Measurements from ENCODE around the gene FBXO33.
"Not testable (repeated sequence)": the region's sequence is repeated elsewhere in the genome, so short reads cannot be mapped to it uniquely, and the experiment has no call there.

Gene FBXO33

GRCh38 chr14:39372656-39373055 is 59.6 kb downstream of the FBXO33 start:
- no peak for DNase-seq (ENCODE audit: low read depth)

DNA sequence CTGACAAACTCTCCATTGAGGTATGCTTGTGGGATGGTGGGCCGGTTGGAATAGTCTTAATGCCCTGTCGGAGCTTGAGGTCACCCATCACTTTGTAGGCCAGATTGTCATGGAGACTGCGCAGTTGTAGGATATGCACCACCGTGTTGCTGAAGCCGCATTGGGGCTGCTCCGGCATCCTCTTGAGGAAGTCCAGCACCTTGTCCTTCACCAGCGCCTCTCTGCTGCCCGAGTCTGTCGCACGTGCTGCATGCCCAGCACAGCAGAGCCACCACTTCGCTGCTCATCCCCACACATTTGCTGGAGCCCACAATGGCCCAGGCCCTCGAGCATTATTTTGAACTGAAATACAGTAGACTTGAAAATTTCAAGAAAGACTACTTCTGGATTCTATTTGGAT is 61.8 kb downstream of the FBXO33 start:
- DNase-seq (ENCODE audit: low read depth) = no peak

DNA sequence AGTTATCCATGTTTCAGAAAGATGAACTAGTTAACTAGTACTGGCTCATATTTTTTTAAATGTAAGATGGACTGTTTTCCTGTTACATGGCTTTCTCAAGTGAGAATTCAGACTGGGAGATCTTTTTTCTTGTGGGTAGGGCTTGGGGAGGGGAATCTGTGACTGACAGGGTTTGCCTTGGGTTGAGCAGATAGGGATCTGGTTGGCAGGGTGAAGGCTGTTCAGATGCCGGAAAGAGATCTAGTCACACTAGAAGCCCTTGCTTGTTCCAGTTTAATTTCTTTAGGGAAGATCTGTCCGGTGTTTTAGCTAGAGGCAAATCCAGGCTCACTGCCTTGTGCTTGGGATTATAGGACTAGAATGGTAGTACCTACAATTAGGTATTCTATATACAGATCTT is 63.2 kb downstream of the FBXO33 start:
- no peak for DNase-seq (ENCODE audit: low read depth)

DNA sequence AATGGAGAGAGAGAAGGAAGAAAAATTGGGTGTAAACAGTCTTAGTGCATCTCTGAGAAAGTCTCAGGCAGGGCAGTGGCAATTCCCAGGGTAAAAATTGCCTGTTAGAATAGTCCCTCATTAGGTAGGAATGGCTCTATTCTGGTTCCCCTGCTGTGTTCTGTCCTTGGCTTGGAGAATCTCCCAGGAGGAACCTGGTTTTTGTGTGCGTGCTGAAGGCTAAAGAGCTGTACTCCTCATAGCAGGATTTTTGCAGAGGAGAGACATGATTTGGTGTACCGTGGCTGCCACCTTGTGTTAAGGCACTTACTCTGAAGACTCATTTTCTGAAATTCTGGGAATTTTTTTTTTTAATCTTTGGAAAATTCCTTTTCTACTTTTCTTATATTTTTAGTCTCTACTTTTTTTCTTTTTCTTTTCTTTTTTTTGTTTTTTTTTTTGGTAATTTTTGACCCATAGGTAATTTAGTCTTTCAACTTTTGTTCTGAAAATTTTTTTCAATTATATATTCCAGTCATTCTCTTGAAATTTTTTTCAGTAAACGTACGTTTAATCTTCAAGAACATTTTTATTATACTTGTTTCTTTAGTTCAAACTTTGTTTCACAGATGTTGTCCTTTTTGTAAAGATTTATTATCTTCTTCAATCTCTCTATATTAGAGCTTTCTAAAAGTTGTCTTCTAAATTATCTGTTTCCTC is 63.8 kb downstream of the FBXO33 start:
- DNase-seq (ENCODE audit: low read depth) = no peak

DNA sequence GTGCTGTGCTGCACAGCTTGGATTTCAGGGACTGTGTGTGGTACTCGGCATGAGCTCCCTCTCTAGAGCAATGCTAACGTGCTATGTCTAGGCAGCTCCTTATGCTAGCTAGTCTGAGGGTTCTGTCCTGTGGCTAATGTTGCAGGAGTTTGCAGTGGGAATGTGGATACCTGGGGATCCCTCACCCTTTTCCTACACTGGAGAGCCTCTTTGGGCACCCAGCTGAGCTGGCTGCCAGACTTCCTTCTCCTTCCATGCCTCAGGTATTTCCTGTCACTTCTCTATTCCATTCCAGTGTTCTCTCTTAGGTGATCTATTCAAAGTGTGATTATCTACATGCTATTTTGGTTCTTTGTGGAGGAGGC is 64.9 kb downstream of the FBXO33 start:
- DNase-seq (ENCODE audit: low read depth) = no peak

DNA sequence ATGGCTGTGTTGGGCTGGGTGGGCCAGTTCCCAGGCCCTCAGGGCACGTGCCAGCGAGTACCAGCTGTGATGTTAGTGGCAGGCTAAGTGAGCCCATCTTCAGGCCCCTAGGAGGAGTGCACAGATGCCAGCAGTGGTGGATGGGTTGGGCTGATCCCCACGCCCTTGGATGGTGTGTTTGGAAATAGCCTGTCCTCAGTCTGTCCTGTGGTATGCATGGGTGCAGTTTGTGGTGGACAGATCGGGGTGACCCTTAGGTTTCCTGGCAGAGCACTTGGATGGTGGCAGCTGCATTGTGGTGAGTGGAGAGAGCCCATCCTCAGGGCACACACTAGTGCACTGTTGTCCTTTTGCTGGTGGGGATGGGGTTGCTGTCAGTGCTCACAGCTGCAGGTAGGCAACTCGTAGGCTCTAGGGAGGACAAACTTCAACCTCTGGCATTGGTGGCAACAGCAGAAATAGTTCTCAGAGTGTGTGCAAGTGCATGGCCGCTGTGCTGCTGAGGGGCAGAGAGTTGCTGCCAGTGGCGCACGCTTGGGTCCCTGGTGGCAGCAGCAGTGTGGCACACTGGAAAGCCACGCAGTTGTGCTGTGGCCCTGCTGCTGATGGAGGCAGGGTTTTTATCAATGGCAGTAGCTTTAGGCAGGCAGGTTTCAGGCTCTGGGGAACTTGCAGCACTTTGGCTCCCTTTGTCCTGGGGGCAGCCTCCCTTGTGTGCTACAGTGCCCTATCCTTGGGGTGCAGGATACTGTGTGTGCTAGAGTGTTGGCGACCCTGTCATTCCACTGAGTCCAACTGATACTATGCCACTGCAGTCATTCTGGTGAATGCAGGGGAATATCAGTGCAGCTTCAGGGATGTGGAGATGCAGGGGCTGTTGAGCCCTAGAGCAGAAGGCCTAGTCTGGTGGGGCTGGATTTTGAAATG is 65.5 kb downstream of the FBXO33 start:
- DNase-seq (ENCODE audit: low read depth) = no peak

DNA sequence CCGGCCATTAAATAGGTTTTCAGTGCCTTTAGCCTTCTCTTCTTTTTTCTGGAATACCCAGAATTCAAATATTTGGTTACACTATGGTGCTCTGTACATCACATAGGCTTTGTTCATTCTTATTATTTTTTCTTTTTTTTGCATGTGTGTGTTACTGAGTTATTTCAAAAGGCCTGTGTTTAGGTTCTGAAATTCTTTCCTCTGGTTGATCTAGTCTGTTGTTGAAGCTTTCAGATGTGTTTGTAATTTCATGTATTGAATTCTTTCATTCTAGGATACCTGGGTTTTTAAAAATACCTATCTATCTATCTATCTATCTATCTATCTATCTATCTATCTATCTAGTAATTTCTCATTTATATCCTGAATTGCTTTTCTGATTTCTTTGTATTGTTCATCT is 66.9 kb downstream of the FBXO33 start:
- DNase-seq (ENCODE audit: low read depth) = no peak

- no peak for DNase-seq (ENCODE audit: low read depth)
Measured at GRCh38 chr14:39364509-39364908, 67.7 kb downstream of the FBXO33 start.

GRCh38 chr14:39361556-39361955 is 70.7 kb downstream of the FBXO33 start:
- DNase-seq (ENCODE audit: low read depth) = not testable (repeated sequence)

GRCh38 chr14:39360316-39360715 is 71.9 kb downstream of the FBXO33 start:
- no peak for DNase-seq (ENCODE audit: low read depth)

DNA sequence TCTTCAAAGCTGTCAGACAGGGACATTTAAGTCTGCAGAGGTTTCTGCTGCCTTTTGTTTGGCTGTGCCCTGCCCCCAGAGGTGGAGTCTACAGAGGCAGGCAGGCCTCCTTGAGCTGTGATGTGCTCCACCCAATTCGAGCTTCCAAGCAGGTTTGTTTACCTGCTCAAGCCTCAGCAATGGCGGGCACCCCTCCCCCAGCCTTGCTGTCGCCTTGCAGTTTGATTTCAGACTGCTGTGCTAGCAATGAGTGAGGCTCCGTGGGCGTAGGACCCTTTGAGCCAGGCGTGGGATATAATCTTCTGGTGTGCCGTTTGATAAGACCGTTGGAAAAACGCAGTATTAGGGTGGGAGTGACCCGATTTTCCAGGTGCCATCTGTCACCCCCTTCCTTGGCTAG is 73.2 kb downstream of the FBXO33 start:
- not testable (repeated sequence) for DNase-seq (ENCODE audit: low read depth)

DNA sequence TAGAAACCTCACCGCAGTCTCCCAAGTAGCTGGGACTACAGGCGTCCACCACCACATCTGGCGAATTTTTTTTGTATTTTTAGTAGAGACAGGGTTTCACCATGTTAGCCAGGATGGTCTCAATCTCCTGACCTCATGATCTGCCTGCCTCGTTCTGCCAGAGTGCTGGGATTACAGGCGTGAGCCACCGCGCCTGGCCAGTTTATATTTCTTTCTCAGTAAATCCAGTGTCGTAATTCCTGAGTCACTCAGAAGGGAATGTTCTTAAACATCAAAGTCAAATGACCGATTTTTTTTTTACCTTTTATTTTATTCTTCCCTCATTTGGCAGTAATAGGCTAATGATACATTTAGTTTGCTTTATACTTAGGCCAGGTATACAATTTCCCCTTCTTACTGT is 80.5 kb downstream of the FBXO33 start:
- DNase-seq (ENCODE audit: low read depth) = no peak

DNA sequence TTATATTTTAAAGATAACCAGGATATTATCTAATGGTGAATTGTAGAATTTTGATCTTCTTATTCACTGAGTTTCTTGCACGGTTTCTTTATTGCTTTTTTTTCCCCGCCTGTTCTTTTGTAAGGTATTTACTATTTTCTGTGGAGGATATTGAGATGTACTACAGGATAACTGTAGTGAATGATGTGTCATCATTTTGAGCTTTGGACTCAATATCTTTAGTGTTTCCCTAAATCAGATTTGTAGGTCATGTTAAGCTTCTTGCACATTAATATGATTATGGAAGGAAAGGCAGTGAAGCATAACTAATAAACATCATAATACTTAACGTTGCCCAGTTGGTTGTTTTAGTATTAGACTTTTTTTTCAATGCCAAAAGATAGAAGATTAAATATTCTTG is 81.4 kb downstream of the FBXO33 start:
- DNase-seq (ENCODE audit: low read depth) = no peak
